ENCODE results near the gene RAB11B. TPM values are rescaled to one million over a fixed set of nuclear protein-coding genes. Genes with fewer than 3 reads are reported as not detected.
"Not testable (repeated sequence)": the region's sequence is repeated elsewhere in the genome, so short reads cannot be mapped to it uniquely, and the experiment has no call there.

RAB11B gene
- total RNA-seq = 10 to 100 TPM; 66.8 to 71.5 TPM
- polyA plus RNA-seq (2013, experiment 1 of 2) = 63.3 TPM
- polyA plus RNA-seq (2013, experiment 2 of 2) = 76.6 TPM
- 6.2 to 70.4 (median 19.3) reads per million in 172 experiments for total RNA-seq

DNA sequence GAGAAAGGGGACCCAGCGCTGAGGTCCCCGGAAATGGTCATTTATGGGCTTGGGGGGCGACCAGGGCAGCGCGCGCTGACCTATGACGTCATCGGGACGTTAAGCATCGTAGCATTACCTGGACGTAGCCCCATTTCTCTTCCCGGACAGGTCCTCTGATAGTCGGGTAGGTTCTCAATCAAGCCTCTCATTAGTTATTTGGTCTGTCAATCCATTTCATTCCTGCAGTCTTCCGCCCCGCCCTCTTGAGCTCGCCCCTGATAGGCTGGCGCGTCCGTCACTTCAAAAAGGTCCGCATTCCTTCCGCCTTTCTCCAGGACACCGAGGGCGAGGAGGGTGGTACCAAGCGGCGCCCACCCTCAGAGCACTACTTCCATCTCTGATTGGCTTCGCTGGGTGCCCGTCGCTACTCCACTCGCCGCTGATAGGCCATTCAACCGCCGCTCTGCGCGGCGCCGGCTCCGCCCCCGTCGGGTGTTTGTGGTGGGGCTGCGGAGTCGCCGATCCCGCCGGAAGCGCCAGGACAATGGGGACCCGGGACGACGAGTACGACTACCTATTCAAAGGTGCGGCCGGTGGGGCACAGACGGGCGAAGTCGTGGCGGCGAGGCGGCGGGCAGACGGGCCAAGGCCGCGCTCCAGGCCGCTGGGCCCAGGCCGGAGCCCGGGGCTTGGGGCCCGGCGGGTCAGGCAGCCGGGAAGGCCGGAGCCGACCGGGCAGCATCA is at the start of gene RAB11B:
TSS of gene RAB11B (plus strand) at position 470 of the 726 bp plus-strand sequence. CDS start at position 527, 57 bp downstream.
- H3K4me1 ChIP-seq (ENCODE audit: insufficient read depth, low read length) = peaks cover 27% of the 10 kb centered on the region
- peak; percentile 93 to 100 (median 97) for DNase-seq
- peak within 1 kb of the TSS; percentile 86 for H3K27ac Mint-ChIP-seq
- no peaks in the 10 kb centered on the region for H3K9me3 Mint-ChIP-seq
- intact Hi-C loops (cut with DNase I, micrococcal nuclease) = loop anchor here (1.0 to 10.0 kb wide), 6 partner anchors 23 to 445 kb away; partner anchors contain the start of genes MARCHF2 (in 2 of the 2), NDUFA7 (in 2 of the 2), RPS28 (in 2 of the 2) and CERS4 (in 1 of the 2)
- H3K4me1 Mint-ChIP-seq (ENCODE audit: low read depth) = peaks cover 28% of the 10 kb centered on the region
- no peaks in the 10 kb centered on the region for H3K36me3 ChIP-seq (ENCODE audit: insufficient read depth, low read length)
- no peaks in the 10 kb centered on the region for H3K9me3 ChIP-seq (ENCODE audit: control insufficient read depth in 1 of 2, insufficient read depth in 1 of 2, low read length in 2 of 2)
- peak; percentile 89 for ATAC-seq (ENCODE audit: poor library complexity)
- H3K36me3 Mint-ChIP-seq (ENCODE audit: low read depth) = peaks cover 8% of the 10 kb centered on the region
- H3K4me3 ChIP-seq (ENCODE audit: low read length) = peak within 1 kb of the TSS; percentile 82
- POLR2A ChIA-PET = interaction anchor here (0.7 to 2.1 kb wide), 10 partner anchors 23 to 526 kb away, joined by 3 to 26 read pairs (median 4); partner anchors contain the start of genes HNRNPM, KANK3, MARCHF2 and NDUFA7
- CTCF ChIA-PET = interaction anchor here (1.4 kb wide), 1 partner anchor 36 kb away, joined by 6 read pairs; no protein-coding TSS in a partner anchor
- H3K27me3 ChIP-seq (ENCODE audit: control insufficient read depth in 1 of 2, insufficient read depth in 2 of 2, low read length in 2 of 2) = no peaks in the 10 kb centered on the region
- TF ChIP-seq, protein P1, sequence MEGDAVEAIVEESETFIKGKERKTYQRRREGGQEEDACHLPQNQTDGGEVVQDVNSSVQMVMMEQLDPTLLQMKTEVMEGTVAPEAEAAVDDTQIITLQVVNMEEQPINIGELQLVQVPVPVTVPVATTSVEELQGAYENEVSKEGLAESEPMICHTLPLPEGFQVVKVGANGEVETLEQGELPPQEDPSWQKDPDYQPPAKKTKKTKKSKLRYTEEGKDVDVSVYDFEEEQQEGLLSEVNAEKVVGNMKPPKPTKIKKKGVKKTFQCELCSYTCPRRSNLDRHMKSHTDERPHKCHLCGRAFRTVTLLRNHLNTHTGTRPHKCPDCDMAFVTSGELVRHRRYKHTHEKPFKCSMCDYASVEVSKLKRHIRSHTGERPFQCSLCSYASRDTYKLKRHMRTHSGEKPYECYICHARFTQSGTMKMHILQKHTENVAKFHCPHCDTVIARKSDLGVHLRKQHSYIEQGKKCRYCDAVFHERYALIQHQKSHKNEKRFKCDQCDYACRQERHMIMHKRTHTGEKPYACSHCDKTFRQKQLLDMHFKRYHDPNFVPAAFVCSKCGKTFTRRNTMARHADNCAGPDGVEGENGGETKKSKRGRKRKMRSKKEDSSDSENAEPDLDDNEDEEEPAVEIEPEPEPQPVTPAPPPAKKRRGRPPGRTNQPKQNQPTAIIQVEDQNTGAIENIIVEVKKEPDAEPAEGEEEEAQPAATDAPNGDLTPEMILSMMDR (IDR thresholded peaks at IDR 0.05) = no peak
- H3K4me3 Mint-ChIP-seq = peak within 1 kb of the TSS; percentile 95
- H3K27ac ChIP-seq (ENCODE audit: low read depth in 1 of 2, low read length in 2 of 2) = peak within 1 kb of the TSS; percentile 91 to 92
- H3K27me3 Mint-ChIP-seq = no peaks in the 10 kb centered on the region

DNA sequence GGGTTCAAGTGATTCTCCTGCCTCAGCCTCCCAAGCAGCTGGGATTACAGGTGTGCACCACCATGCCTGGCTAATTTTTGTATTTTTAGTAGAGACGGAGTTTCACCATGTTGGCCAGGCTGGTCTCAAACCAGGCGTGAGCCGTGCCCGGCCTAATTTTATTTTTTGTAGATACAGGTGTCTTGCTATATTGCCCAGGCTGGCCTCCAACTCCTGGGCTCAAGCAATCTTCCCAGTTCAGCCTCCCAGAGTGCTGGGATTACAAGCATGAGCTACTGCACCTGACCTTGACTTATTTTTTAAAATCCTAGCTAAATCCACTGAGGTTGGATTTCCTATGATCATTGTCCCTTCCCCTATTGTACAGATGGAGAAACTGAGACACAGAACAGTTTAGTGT is 48.7 kb upstream of the RAB11B start:
- Mint-ChIP-seq H3K27me3 (peaks cover 25% of the 10 kb centered on the region), H3K4me3 (peak overlapping the region; percentile 67)
- H3K9me3 Mint-ChIP-seq; intact Hi-C loops (cut with DNase I, micrococcal nuclease); H3K36me3 Mint-ChIP-seq (ENCODE audit: low read depth); H3K9me3 ChIP-seq (ENCODE audit: control insufficient read depth in 1 of 2, insufficient read depth in 1 of 2, low read length in 2 of 2); H3K27ac ChIP-seq (ENCODE audit: low read depth in 1 of 2, low read length in 2 of 2); DNase-seq; ATAC-seq (ENCODE audit: poor library complexity); H3K27me3 ChIP-seq (ENCODE audit: control insufficient read depth in 1 of 2, insufficient read depth in 2 of 2, low read length in 2 of 2); H3K4me1 Mint-ChIP-seq (ENCODE audit: low read depth); H3K4me3 ChIP-seq (ENCODE audit: low read length); H3K27ac Mint-ChIP-seq; H3K36me3 ChIP-seq (ENCODE audit: insufficient read depth, low read length): not testable (repeated sequence)
- ChIA-PET POLR2A (interaction anchor here (0.7 to 2.4 kb wide), 2 partner anchors 20 to 146 kb away, joined by 4 to 7 read pairs; partner anchors contain the start of genes NDUFA7 and RPS28), CTCF (interaction anchor here (1.3 kb wide), 1 partner anchor 12 kb away, joined by 3 read pairs; no protein-coding TSS in a partner anchor)
- peaks cover 21% of the 10 kb centered on the region for H3K4me1 ChIP-seq (ENCODE audit: insufficient read depth, low read length)

- peaks cover 0 to 3% of the 10 kb centered on the region in 2 experiments for H3K27me3 ChIP-seq (ENCODE audit: control insufficient read depth in 1 of 2, insufficient read depth in 2 of 2, low read length in 2 of 2)
- no peak for ATAC-seq (ENCODE audit: poor library complexity)
- TF ChIP-seq, protein P1 (IDR thresholded peaks at IDR 0.05) = no peak
- peak overlapping the region; percentile 83 for H3K4me3 ChIP-seq (ENCODE audit: low read length)
- Mint-ChIP-seq H3K4me1 (ENCODE audit: low read depth) (peaks cover 8% of the 10 kb centered on the region), H3K36me3 (ENCODE audit: low read depth) (no peaks in the 10 kb centered on the region), H3K27me3 (peaks cover 21% of the 10 kb centered on the region), H3K9me3 (no peaks in the 10 kb centered on the region), H3K27ac (no peak overlapping the region), H3K4me3 (peak overlapping the region; percentile 67)
- CTCF ChIA-PET = no interaction called here
- no peak for DNase-seq
- POLR2A ChIA-PET = interaction anchor here (2.1 to 2.4 kb wide), 2 partner anchors 21 to 171 kb away, joined by 7 read pairs; partner anchors contain the start of genes NDUFA7, RPS28 and ZNF414
- no peak overlapping the region for H3K27ac ChIP-seq (ENCODE audit: low read depth in 1 of 2, low read length in 2 of 2)
- H3K9me3 ChIP-seq (ENCODE audit: control insufficient read depth in 1 of 2, insufficient read depth in 1 of 2, low read length in 2 of 2) = no peaks in the 10 kb centered on the region
- no peaks in the 10 kb centered on the region for H3K36me3 ChIP-seq (ENCODE audit: insufficient read depth, low read length)
- H3K4me1 ChIP-seq (ENCODE audit: insufficient read depth, low read length) = peaks cover 21% of the 10 kb centered on the region
- intact Hi-C loops (cut with DNase I, micrococcal nuclease) = no loop called here
These were observed 47.9 kb upstream of the RAB11B start for GRCh38 chr19:8342316-8342683.

Data from CD4-positive, alpha-beta T cell (primary cell).